BJ (cell line): ENCODE measurements around the gene ZNF598. TPM values are rescaled to one million over a fixed set of nuclear protein-coding genes. Genes with fewer than 3 reads are reported as not detected.
A peak's percentile ranks its signal among the peaks of the same experiment; 100 is the strongest.

ENCODE experiments used
- CTCF ChIA-PET: fragments of 350-600 bp; formaldehyde crosslinking; extraction: SDS; loops from one replicate; lab custom pipeline; 2021; ENCODE audit warnings: antibody characterized with exemption, inconsistent platforms; lab: Yijun Ruan, JAX
- POLR2A ChIA-PET: fragments of 300-600 bp; sonication (Branson Sonifier 250); formaldehyde crosslinking; extraction: SDS; loops from one replicate; lab custom pipeline; 2021; ENCODE audit warnings: antibody characterized with exemption; lab: Charles Lee
- DNase-seq: peaks from one replicate; pipeline ENCODE4 v3.0.0-alpha.2; 2011; ENCODE audit warnings: low read depth
- H3K27me3 ChIP-seq: 2 replicates; pipeline ENCODE4 v1.6.0; 2011; ENCODE audit warnings: low read length; ENCODE audit not compliant: control insufficient read depth, insufficient read depth
- H3K36me3 ChIP-seq: 2 replicates; pipeline ENCODE4 v1.5.1; 2011; ENCODE audit warnings: low read length; ENCODE audit not compliant: control insufficient read depth, insufficient read depth
- H3K4me3 ChIP-seq: 2 replicates; pipeline ENCODE4 v1.5.1; 2011; ENCODE audit warnings: low read depth, mild to moderate bottlenecking, control low read depth, low read length
- polyA plus RNA-seq: library from polyadenylated mRNA; depleted of rRNA; stranded (reverse); fragments of >200 nt; gene quantifications from 2 replicates; pipeline ENCODE4 v1.2.3, GENCODE V29; 2011
- TF ChIP-seq, protein P1 (sequence below): IDR thresholded peaks from 2 replicates; pipeline ENCODE4 v1.5.1; 2011; ENCODE audit warnings: low read depth, mild to moderate bottlenecking, control low read depth, inconsistent platforms, low read length, moderate library complexity; ENCODE audit not compliant: insufficient read depth

ZNF598 gene
- polyA plus RNA-seq, 1 experiment: 23.0 TPM

DNA sequence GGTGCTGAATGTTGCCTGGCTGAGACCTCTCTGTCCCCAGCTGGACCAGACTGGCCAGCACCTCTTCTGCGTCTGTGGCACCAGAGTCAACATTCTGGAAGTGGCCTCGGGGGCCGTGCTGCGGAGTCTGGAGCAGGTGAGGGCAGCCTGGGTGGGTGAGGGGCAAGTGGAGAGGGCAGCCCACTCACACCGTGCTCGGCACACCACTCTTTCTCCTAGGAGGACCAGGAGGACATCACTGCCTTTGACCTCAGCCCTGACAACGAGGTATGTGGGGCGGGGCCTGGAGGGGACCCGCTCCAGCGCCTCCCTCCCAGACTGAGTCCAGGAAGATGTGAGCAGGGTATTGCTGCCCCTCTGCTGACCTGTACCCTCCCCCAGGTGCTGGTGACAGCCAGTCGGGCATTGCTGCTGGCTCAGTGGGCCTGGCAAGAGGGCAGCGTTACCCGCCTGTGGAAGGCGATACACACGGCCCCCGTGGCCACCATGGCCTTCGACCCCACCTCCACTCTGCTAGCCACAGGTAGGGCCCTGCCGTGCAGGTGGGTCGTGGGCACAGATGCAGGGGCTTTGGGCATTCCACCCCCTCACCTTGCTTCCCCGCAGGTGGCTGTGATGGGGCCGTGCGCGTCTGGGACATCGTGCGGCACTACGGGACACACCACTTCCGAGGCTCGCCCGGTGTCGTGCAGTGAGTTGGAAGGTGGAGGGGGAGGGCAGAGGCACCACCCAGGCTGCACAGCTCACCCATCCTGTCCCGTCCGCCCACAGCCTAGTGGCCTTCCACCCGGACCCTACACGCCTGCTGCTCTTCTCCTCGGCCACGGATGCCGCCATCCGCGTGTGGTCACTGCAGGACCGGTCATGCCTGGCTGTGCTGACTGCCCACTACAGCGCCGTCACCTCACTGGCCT, 35.2 kb downstream of the ZNF598 start:
- TF ChIP-seq, protein P1, sequence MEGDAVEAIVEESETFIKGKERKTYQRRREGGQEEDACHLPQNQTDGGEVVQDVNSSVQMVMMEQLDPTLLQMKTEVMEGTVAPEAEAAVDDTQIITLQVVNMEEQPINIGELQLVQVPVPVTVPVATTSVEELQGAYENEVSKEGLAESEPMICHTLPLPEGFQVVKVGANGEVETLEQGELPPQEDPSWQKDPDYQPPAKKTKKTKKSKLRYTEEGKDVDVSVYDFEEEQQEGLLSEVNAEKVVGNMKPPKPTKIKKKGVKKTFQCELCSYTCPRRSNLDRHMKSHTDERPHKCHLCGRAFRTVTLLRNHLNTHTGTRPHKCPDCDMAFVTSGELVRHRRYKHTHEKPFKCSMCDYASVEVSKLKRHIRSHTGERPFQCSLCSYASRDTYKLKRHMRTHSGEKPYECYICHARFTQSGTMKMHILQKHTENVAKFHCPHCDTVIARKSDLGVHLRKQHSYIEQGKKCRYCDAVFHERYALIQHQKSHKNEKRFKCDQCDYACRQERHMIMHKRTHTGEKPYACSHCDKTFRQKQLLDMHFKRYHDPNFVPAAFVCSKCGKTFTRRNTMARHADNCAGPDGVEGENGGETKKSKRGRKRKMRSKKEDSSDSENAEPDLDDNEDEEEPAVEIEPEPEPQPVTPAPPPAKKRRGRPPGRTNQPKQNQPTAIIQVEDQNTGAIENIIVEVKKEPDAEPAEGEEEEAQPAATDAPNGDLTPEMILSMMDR: no peak
- no peaks in the 10 kb centered on the region for H3K27me3 ChIP-seq
- H3K4me3 ChIP-seq: no peak overlapping the region
- CTCF ChIA-PET: no interaction called here
- no peak for DNase-seq
- POLR2A ChIA-PET: no interaction called here
- H3K36me3 ChIP-seq: peaks cover 32% of the 10 kb centered on the region

DNA sequence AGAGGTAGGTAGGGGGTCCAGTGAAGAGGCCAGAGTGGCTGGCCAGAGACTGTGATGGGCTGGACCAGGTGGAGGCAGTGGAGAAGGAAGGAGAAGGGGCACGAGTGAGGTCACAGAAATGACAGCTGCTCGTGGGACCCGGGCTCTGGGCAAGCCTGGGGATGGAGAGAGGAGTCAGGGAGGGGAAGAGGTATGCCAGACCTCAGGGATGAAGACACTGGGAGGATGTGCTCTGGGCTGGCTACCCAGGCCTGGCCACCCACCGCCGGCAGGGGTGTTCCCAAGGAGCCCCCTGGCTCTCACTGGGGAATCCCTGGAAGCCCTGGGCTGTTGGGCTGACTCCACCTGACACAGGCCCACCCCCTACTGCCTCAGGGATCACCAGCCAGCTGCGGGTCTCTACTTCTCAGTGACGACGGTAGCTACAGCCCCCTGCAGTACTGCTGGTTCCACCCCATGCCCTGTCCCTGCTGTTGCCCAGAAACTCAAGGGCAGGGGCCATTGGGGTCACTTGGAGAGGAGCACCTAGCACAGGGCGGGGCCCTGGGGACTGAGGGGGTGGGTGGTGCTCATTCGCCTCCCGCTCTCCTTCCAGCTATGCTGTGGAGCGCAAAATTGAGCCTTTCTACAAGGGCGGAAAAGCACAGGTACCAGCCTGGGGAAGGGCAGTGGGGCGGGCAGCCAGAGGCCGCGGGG, 36.0 kb downstream of the ZNF598 start:
- ChIA-PET CTCF (no interaction called here), POLR2A (no interaction called here)
- Histone ChIP-seq H3K27me3 (no peaks in the 10 kb centered on the region), H3K4me3 (no peak overlapping the region), H3K36me3 (peaks cover 32% of the 10 kb centered on the region)
- TF ChIP-seq, protein P1: no peak
- DNase-seq: no peak

DNA sequence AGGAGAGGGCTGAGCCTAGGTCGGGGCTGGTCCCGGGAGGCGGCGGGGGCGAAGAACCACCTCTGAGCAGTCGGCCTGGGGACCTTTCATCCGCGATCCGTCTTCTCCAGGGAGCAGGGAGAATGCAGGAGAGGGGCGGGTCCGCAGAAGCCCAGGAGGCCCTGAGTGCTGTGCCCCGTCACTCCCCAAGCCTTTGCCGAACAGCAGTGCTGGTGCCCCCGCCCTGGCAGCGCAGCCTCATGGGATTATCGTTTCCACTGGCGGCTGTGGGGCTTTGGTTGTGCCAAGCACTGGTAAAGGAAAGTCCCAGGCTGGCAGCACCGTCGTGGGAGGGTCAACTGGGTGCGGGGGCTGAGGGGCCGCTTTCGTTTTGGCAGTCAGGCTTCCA, 37.1 kb downstream of the ZNF598 start:
- POLR2A ChIA-PET: no interaction called here
- no peaks in the 10 kb centered on the region for H3K27me3 ChIP-seq
- CTCF ChIA-PET: interaction anchor here (1.6 kb wide), 1 partner anchor 10 kb away, joined by 4 read pairs; no protein-coding TSS in a partner anchor
- DNase-seq: no peak
- H3K4me3 ChIP-seq: peak overlapping the region; percentile 99
- TF ChIP-seq, protein P1: no peak
- H3K36me3 ChIP-seq: peaks cover 23% of the 10 kb centered on the region

DNA sequence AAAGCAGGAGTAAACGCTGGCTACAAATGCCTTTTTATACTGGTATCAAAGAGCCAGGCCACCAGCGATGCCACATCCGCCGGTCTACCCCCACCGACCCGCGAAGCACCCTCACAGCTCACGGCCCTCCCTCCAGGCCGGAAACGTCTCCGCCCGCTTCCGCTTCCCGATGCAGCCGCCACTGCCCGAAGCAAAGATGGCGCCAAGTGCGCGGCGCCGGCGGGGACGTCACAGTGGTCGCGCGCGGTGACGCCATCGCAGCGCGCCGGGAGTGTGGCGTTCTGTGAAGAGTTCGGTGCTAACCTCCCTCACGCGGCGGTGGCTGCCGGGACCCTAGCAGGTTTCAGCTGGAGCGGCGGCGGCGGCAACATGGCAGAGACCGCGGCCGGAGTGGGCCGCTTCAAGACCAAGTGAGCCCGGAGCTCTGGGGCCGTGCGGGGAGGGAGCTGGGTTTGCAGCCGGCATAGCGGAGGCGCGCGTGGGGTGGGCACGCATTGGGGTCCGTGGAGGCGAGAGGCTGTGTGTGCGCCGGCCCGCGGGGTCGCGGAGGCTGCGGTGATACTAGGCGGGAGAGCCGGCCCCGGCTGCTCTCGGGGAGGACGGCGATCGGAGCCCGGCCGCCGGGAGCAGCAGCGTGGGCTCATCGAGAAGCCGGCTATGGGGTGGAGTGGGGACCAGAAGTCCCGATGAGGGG, 37.7 kb downstream of the ZNF598 start, which contains the start of gene TBL3:
Gene TBL3 (plus strand): TSS at position 258 of the 694 bp plus-strand sequence. CDS start 112 bp downstream, at position 370.
- ChIA-PET POLR2A (interaction anchor here (1.0 kb wide), 1 partner anchor 184 kb away, joined by 7 read pairs; the partner anchor contains the start of gene TRAF7), CTCF (interaction anchor here (0.7 to 1.6 kb wide), 2 partner anchors 10 to 25 kb away, joined by 3 to 4 read pairs; no protein-coding TSS in a partner anchor)
- H3K36me3 ChIP-seq: peaks cover 20% of the 10 kb centered on the region
- H3K27me3 ChIP-seq: no peaks in the 10 kb centered on the region
- TF ChIP-seq, protein P1: no peak
- H3K4me3 ChIP-seq: peak within 1 kb of the TSS; percentile 99
- DNase-seq: peak; percentile 39
